B cell (primary cell): ENCODE data around the gene FOLR1.

Source experiments
- CTCF ChIP-seq: fragments of 200-600 bp; IDR thresholded peaks from one replicate; pipeline ENCODE4 v1.8.0; 2022; ENCODE audit warnings: antibody characterized with exemption, mild to moderate bottlenecking
- EZH2 ChIP-seq: IDR thresholded peaks from 2 replicates; pipeline ENCODE4 v1.6.1; 2012; ENCODE audit warnings: borderline replicate concordance, low read depth, mild to moderate bottlenecking, moderate library complexity, low read length; ENCODE audit not compliant: insufficient read depth, poor library complexity, severe bottlenecking

- no peak for TF ChIP-seq CTCF
- TF ChIP-seq EZH2: no peak
Observed at GRCh38 chr11:72236083-72236697, 44.2 kb downstream of the FOLR1 start.
